Measurements from ENCODE around the gene STXBP5. TPM values are rescaled to one million over a fixed set of nuclear protein-coding genes. Genes with fewer than 3 reads are reported as not detected.

Gene STXBP5
- total and polyA plus RNA-seq, 2 of the 4 experiments (the other 2 are of a cell fraction): 13.2 to 46.4 TPM

- in situ Hi-C loops (cut with MboI; ENCODE audit: low sequenced_read_pairs): no loop called here
- no peak overlapping the region for H3K56ac ChIP-seq (ENCODE audit: extremely low read depth, insufficient read depth, low read length)
- TF ChIP-seq BHLHE40 (IDR thresholded peaks at IDR 0.05; ENCODE audit: low read depth, low read length) (no peak), RCOR1 (IDR thresholded peaks at IDR 0.05; ENCODE audit: insufficient replicate concordance, low read length) (no peak)
- H2AK9ac ChIP-seq (replicated peaks; ENCODE audit: low read depth, low read length, poor library complexity): no peak overlapping the region
- no peak overlapping the region for H3K4me3 ChIP-seq (ENCODE audit: insufficient read depth, low read depth, low read length)
- no peak overlapping the region for H2BK15ac ChIP-seq (ENCODE audit: low read depth, low read length)
- H3K18ac ChIP-seq (ENCODE audit: low read depth, low read length): no peak overlapping the region
- no peaks in the 10 kb centered on the region for H3K27me3 ChIP-seq (ENCODE audit: control insufficient read depth, insufficient read depth, low read length)
- peaks cover 3% of the 10 kb centered on the region; the same call in 1 of the 2 replicates for H3K4me1 ChIP-seq (ENCODE audit: control insufficient read depth, insufficient read depth, low read length)
- H4K8ac ChIP-seq (ENCODE audit: low read depth in 2 of 2, low read length in 2 of 2): no peak overlapping the region
- no peaks in the 10 kb centered on the region for H3K9me3 ChIP-seq (ENCODE audit: control insufficient read depth, insufficient read depth, low read length)
- H2BK20ac ChIP-seq (ENCODE audit: low read depth, low read length): no peak overlapping the region
- H3K36me3 ChIP-seq (ENCODE audit: control insufficient read depth, insufficient read depth, low read length): no peaks in the 10 kb centered on the region
- H3K9me1 ChIP-seq (ENCODE audit: insufficient read depth, low read length): no peaks in the 10 kb centered on the region
- no peak overlapping the region for H3K14ac ChIP-seq (replicated peaks; ENCODE audit: low read depth, low read length)
- H3K4me2 ChIP-seq (ENCODE audit: low read depth, low read length): no peak overlapping the region
- intact Hi-C loops (cut with micrococcal nuclease): no loop called here
- no peaks in the 10 kb centered on the region for H4K20me1 ChIP-seq (ENCODE audit: insufficient read depth, low read length)
- no peak overlapping the region for H3K4ac ChIP-seq (ENCODE audit: low read depth, low read length)
- POLR2A ChIA-PET (ENCODE audit: unreplicated experiment): interaction anchor here (0.6 kb wide), 1 partner anchor 46 kb away, joined by 5 read pairs; no protein-coding TSS in a partner anchor
- no peak overlapping the region for H2BK5ac ChIP-seq (ENCODE audit: low read depth, low read length, poor library complexity, severe bottlenecking)
- DNase-seq (peak; percentile 46), ATAC-seq (ENCODE audit: low read depth) (peak; percentile 73)
- no CpG with 5 or more reads among the region's 1 CpG for WGBS, 2 experiments (ENCODE audit: extremely low coverage in 2 of 2, insufficient read length in 1 of 2)
- H3K79me1 ChIP-seq (ENCODE audit: low read depth in 1 of 2, low read length in 2 of 2): no peaks in the 10 kb centered on the region
- no TSS peak for BruUV-seq (replicated peaks)
- dilution Hi-C loops (cut with HindIII; ENCODE audit: low sequenced_read_pairs, unreplicated experiment): no loop called here
- H3K23ac ChIP-seq (ENCODE audit: low read depth, low read length): no peak overlapping the region
- no peak overlapping the region for H4K91ac ChIP-seq (ENCODE audit: insufficient read depth, low read depth, low read length)
- H3K9ac ChIP-seq (ENCODE audit: low read depth, low read length): no peak overlapping the region
- H2BK120ac ChIP-seq (ENCODE audit: low read depth, low read length): no peak overlapping the region
- CTCF ChIA-PET: no interaction called here
- no peak overlapping the region for H3K27ac ChIP-seq (ENCODE audit: insufficient read depth, low read length)
- H2AK5ac ChIP-seq (ENCODE audit: low read depth, low read length): no peak overlapping the region
- no peak overlapping the region for H2AFZ ChIP-seq (replicated peaks; ENCODE audit: low read length, poor library complexity)
- no peak overlapping the region for H4K5ac ChIP-seq (ENCODE audit: low read depth, low read length)
Measured at GRCh38 chr6:147395158-147395557, 190.9 kb downstream of the STXBP5 start.

Measured in IMR-90 (cell line).